A549 (cell line): ENCODE measurements around the gene SRA1. TPM values are rescaled to one million over a fixed set of nuclear protein-coding genes. Genes with fewer than 3 reads are reported as not detected.

Source experiments
- ATAC-seq, 2 experiments: fragments of 200-7000 bp in 1 of 2; fragments of >200 bp in 1 of 2; cut with Nextera tagmentation in 1 of 2; cut with Tn5 transposase in 1 of 2; 3 replicates each; pipeline versions ENCODE4 v1.8.0 to v1.9.1; 2018 to 2020; ENCODE audit warnings: mild to moderate bottlenecking in 1 of 2, moderate library complexity in 1 of 2
- CTCF ChIA-PET: fragments of 300-600 bp; sonication (Branson Sonifier 250); formaldehyde crosslinking; extraction: SDS; loops from one replicate; lab custom pipeline; 2021; ENCODE audit warnings: antibody characterized with exemption, inconsistent platforms; lab: Yijun Ruan, JAX
- POLR2A ChIA-PET: fragments of 350-600 bp; formaldehyde crosslinking; extraction: SDS; loops from one replicate; lab custom pipeline; 2021; ENCODE audit warnings: antibody characterized with exemption, inconsistent platforms; lab: Yijun Ruan, JAX
- DNase-seq, 2 experiments: peaks; one replicate each; pipeline versions ENCODE4 v3.0.0 to v3.0.0-alpha.2; 2011 to 2016; ENCODE audit warnings: low read depth in 1 of 2, low spot score in 1 of 2
- FAIRE-seq: peaks from 2 replicates; lab custom pipeline; 2011; peaks lifted over from hg19 to GRCh38; lab: Jason Lieb, UNC
- H3K27ac ChIP-seq, 2 experiments: fragments of >200 bp; sonication (Bioruptor Twin); formaldehyde crosslinking; 3 replicates each; pipeline ENCODE4 v1.5.1; 2016 to 2017
- H3K4me1 ChIP-seq: fragments of >200 bp; sonication (Bioruptor Twin); formaldehyde crosslinking; 3 replicates; pipeline ENCODE4 v1.6.1; 2016
- H3K4me2 ChIP-seq: fragments of >200 bp; sonication (Bioruptor Twin); formaldehyde crosslinking; 3 replicates; pipeline ENCODE4 v1.6.1; 2016
- H3K4me3 ChIP-seq: fragments of >200 bp; sonication (Bioruptor Twin); formaldehyde crosslinking; 3 replicates; pipeline ENCODE4 v1.5.1; 2016
- H3K9me3 ChIP-seq: fragments of >200 bp; sonication (Bioruptor Twin); formaldehyde crosslinking; 3 replicates; pipeline ENCODE4 v1.6.1; 2016
- CBX2 ChIP-seq: fragments of 200-600 bp; sonication (generic); IDR thresholded peaks from 2 replicates; pipeline ENCODE4 v1.6.1; 2016; ENCODE audit warnings: low read depth, mild to moderate bottlenecking, borderline replicate concordance
- CEBPB ChIP-seq, 2 experiments: fragments of >200 bp in 1 of 2; sonication (Bioruptor Twin) in 1 of 2; formaldehyde crosslinking in 1 of 2; IDR thresholded peaks; 2 replicates each; pipeline ENCODE4 v1.6.1; 2012 to 2016
- CHD4 ChIP-seq: fragments of 200-600 bp; sonication (generic); IDR thresholded peaks from 2 replicates; pipeline ENCODE4 v1.6.1; 2016; ENCODE audit warnings: antibody characterized with exemption, mild to moderate bottlenecking, borderline replicate concordance
- EHF ChIP-seq: fragments of 250-450 bp; sonication (Bioruptor Pico); IDR thresholded peaks from 2 replicates; pipeline ENCODE4 v1.5.0; 2020; ENCODE audit warnings: mild to moderate bottlenecking
- FOSL2 ChIP-seq, 2 experiments: fragments of 450-650 bp in 1 of 2; fragments of >200 bp in 1 of 2; sonication (Bioruptor Twin) in 1 of 2; formaldehyde crosslinking; IDR thresholded peaks; 2 replicates each; pipeline versions ENCODE4 v1.5.0 to v1.6.1; 2016 to 2020; ENCODE audit warnings: mild to moderate bottlenecking in 1 of 2, moderate library complexity in 1 of 2
- FOXS1 ChIP-seq: fragments of 250-450 bp; sonication (Bioruptor Pico); IDR thresholded peaks from 2 replicates; pipeline ENCODE4 v1.5.0; 2020; ENCODE audit warnings: mild to moderate bottlenecking, moderate library complexity
- HOXA7 ChIP-seq: fragments of 250-450 bp; sonication (Bioruptor Pico); IDR thresholded peaks from 2 replicates; pipeline ENCODE4 v1.5.0; 2020; ENCODE audit warnings: mild to moderate bottlenecking, moderate library complexity
- HOXB13 ChIP-seq: fragments of 250-450 bp; sonication (Bioruptor Pico); IDR thresholded peaks from 2 replicates; pipeline ENCODE4 v1.5.0; 2020; ENCODE audit warnings: low read depth, mild to moderate bottlenecking, moderate library complexity
- JUN ChIP-seq, 2 experiments: fragments of >200 bp; sonication (Bioruptor Twin); formaldehyde crosslinking; IDR thresholded peaks; 2 replicates in 1 of 2; 3 replicates in 1 of 2; pipeline ENCODE4 v1.6.1; 2016 to 2017
- JUNB ChIP-seq: fragments of >200 bp; sonication (Bioruptor Twin); formaldehyde crosslinking; IDR thresholded peaks from 2 replicates; pipeline ENCODE4 v1.6.1; 2016
- KDM1A ChIP-seq: fragments of 200-600 bp; sonication (generic); IDR thresholded peaks from 2 replicates; pipeline ENCODE4 v1.6.1; 2016; ENCODE audit warnings: low read depth, mild to moderate bottlenecking
- KDM5A ChIP-seq: fragments of 200-600 bp; sonication (generic); IDR thresholded peaks from 2 replicates; pipeline ENCODE4 v1.6.1; 2016; ENCODE audit warnings: antibody characterized with exemption, mild to moderate bottlenecking
- NFE2L2 ChIP-seq: fragments of 150-350 bp; conservative IDR thresholded peaks from 2 replicates; pipeline ENCODE4 v1.6.1; 2014; ENCODE audit warnings: low read length
- NR3C1 ChIP-seq: fragments of >200 bp; sonication (Bioruptor Twin); formaldehyde crosslinking; IDR thresholded peaks from 3 replicates; pipeline ENCODE4 v1.6.1; 2017
- PHF8 ChIP-seq: fragments of 200-600 bp; sonication (generic); IDR thresholded peaks from 2 replicates; pipeline ENCODE4 v1.6.1; 2016; ENCODE audit warnings: low read depth, mild to moderate bottlenecking, antibody characterized with exemption, moderate library complexity, borderline replicate concordance
- RCOR1 ChIP-seq: fragments of 150-350 bp; IDR thresholded peaks from 2 replicates; pipeline ENCODE4 v1.6.1; 2014; ENCODE audit warnings: antibody characterized with exemption, low read length, low read depth
- RNF2 ChIP-seq: fragments of 200-600 bp; sonication (generic); IDR thresholded peaks from 2 replicates; pipeline ENCODE4 v1.6.1; 2016; ENCODE audit warnings: low read depth, mild to moderate bottlenecking, antibody characterized with exemption, moderate library complexity, borderline replicate concordance
- ZC3H11A ChIP-seq: fragments of 450-650 bp; IDR thresholded peaks from 2 replicates; pipeline ENCODE4 v1.6.1; 2014; ENCODE audit warnings: antibody characterized with exemption, mild to moderate bottlenecking
- ZFP36 ChIP-seq: fragments of 450-650 bp; IDR thresholded peaks from 2 replicates; pipeline ENCODE4 v1.6.1; 2014; ENCODE audit warnings: borderline replicate concordance; ENCODE audit not compliant: partially characterized antibody
- WGBS: methylation state at CpG from one replicate; pipeline ENCODE4 v1.1.6; 2017; ENCODE audit errors: missing lambda C conversion rate; 5-methylcytosine and 5-hydroxymethylcytosine counted together
- polyA plus RNA-seq, 4 experiments: library from polyadenylated mRNA; depleted of rRNA in 3 of 4; stranded (reverse); fragments of >200 nt; fragmentation: RNase III in 1 of 4; extraction: RNeasy Plus Mini Kit Qiagen cat#74134 plus additional on column Dnase treatment in 1 of 4; gene quantifications; 2 replicates in 3 of 4; 3 replicates in 1 of 4; pipeline ENCODE4 v1.2.3, GENCODE V29; 2011 to 2017
- TF ChIP-seq, protein P1 (sequence below): fragments of 250-450 bp; sonication (Bioruptor Pico); IDR thresholded peaks from 2 replicates; pipeline ENCODE4 v1.5.0; 2020; ENCODE audit warnings: low read depth, mild to moderate bottlenecking, moderate library complexity
- TF ChIP-seq, protein P2 (sequence below): fragments of >200 bp; sonication (Bioruptor Twin); formaldehyde crosslinking; IDR thresholded peaks from 3 replicates; pipeline ENCODE4 v1.6.1; 2016
- TF ChIP-seq, protein P3 (sequence below): fragments of >200 bp; sonication (Bioruptor Twin); formaldehyde crosslinking; IDR thresholded peaks from 2 replicates; pipeline ENCODE4 v1.6.1; 2016
- TF ChIP-seq, protein P4 (sequence below): fragments of 450-650 bp; IDR thresholded peaks from 2 replicates; pipeline ENCODE4 v1.6.1; 2014; ENCODE audit warnings: antibody characterized with exemption
- TF ChIP-seq, protein P5 (sequence below): IDR thresholded peaks from 2 replicates; pipeline ENCODE4 v1.6.1; 2012
- TF ChIP-seq, protein P6 (sequence below): IDR thresholded peaks from 2 replicates; pipeline ENCODE4 v1.6.1; 2012; ENCODE audit warnings: low read depth, borderline replicate concordance

Gene SRA1
- polyA plus RNA-seq, 2 of the 4 experiments (the other 2 are of a cell fraction): 28.6 to 50.8 TPM

- Histone ChIP-seq H3K9me3 (no peaks in the 10 kb centered on the region), H3K4me3 (no peak overlapping the region), H3K4me1 (0 out of 3 replicates have a peak, but pooled peaks cover 4% of the 10 kb centered on the region), H3K27ac (no peak overlapping the region), H3K4me2 (no peak overlapping the region; the same call in 2 of the 3 replicates)
- FAIRE-seq (no peak), ATAC-seq (no peak), DNase-seq (no peak)
- CTCF ChIA-PET: no interaction called here
- TF ChIP-seq CEBPB (IDR thresholded peaks at IDR 0.05): peak in 1 of 2 experiments; percentile 69; a peak in 2 of 4 replicates
- no peak for TF ChIP-seq NFE2L2
- no peak for TF ChIP-seq EHF
- TF ChIP-seq, protein P1, sequence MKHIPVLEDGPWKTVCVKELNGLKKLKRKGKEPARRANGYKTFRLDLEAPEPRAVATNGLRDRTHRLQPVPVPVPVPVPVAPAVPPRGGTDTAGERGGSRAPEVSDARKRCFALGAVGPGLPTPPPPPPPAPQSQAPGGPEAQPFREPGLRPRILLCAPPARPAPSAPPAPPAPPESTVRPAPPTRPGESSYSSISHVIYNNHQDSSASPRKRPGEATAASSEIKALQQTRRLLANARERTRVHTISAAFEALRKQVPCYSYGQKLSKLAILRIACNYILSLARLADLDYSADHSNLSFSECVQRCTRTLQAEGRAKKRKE (CRISPR knock-in tag): no peak
- TF ChIP-seq PHF8: no peak
- TF ChIP-seq, protein P2, sequence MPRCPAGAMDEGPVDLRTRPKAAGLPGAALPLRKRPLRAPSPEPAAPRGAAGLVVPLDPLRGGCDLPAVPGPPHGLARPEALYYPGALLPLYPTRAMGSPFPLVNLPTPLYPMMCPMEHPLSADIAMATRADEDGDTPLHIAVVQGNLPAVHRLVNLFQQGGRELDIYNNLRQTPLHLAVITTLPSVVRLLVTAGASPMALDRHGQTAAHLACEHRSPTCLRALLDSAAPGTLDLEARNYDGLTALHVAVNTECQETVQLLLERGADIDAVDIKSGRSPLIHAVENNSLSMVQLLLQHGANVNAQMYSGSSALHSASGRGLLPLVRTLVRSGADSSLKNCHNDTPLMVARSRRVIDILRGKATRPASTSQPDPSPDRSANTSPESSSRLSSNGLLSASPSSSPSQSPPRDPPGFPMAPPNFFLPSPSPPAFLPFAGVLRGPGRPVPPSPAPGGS: no peak
- TF ChIP-seq, protein P3, sequence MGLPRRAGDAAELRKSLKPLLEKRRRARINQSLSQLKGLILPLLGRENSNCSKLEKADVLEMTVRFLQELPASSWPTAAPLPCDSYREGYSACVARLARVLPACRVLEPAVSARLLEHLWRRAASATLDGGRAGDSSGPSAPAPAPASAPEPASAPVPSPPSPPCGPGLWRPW: peak; percentile 31; the same call in 1 of the 2 replicates
- no peak for TF ChIP-seq FOSL2 (IDR thresholded peaks at IDR 0.05)
- no peak for TF ChIP-seq FOSL2 (CRISPR knock-in tag; IDR thresholded peaks at IDR 0.05)
- no peak for TF ChIP-seq FOXS1 (CRISPR knock-in tag)
- WGBS: 59% methylated on average over 2 of the region's 2 CpGs
- POLR2A ChIA-PET: no interaction called here
These were observed 49.8 kb upstream of the SRA1 start for GRCh38 chr5:140607031-140607430.

- CTCF ChIA-PET: no interaction called here
- no peak for DNase-seq
- no peak for ATAC-seq
- POLR2A ChIA-PET: no interaction called here
- no peak for TF ChIP-seq ZC3H11A
- no peak for TF ChIP-seq RNF2
- TF ChIP-seq, protein P2: no peak
- TF ChIP-seq JUN (IDR thresholded peaks at IDR 0.05): no peak
- TF ChIP-seq HOXA7 (CRISPR knock-in tag): no peak
- no peak for TF ChIP-seq RCOR1
- no peak for TF ChIP-seq FOSL2 (IDR thresholded peaks at IDR 0.05)
- TF ChIP-seq FOSL2 (CRISPR knock-in tag; IDR thresholded peaks at IDR 0.05): no peak
- no peak for TF ChIP-seq CHD4
- no peak for TF ChIP-seq HOXB13 (CRISPR knock-in tag)
- no peak for TF ChIP-seq KDM1A
- TF ChIP-seq CBX2: no peak
- TF ChIP-seq FOXS1 (CRISPR knock-in tag): no peak
- no peak for TF ChIP-seq KDM5A
- no peak for TF ChIP-seq NR3C1
- TF ChIP-seq, protein P4, sequence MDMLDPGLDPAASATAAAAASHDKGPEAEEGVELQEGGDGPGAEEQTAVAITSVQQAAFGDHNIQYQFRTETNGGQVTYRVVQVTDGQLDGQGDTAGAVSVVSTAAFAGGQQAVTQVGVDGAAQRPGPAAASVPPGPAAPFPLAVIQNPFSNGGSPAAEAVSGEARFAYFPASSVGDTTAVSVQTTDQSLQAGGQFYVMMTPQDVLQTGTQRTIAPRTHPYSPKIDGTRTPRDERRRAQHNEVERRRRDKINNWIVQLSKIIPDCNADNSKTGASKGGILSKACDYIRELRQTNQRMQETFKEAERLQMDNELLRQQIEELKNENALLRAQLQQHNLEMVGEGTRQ: no peak
- TF ChIP-seq, protein P5, sequence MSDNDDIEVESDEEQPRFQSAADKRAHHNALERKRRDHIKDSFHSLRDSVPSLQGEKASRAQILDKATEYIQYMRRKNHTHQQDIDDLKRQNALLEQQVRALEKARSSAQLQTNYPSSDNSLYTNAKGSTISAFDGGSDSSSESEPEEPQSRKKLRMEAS: no peak
- no peak for TF ChIP-seq ZFP36
- TF ChIP-seq, protein P6, sequence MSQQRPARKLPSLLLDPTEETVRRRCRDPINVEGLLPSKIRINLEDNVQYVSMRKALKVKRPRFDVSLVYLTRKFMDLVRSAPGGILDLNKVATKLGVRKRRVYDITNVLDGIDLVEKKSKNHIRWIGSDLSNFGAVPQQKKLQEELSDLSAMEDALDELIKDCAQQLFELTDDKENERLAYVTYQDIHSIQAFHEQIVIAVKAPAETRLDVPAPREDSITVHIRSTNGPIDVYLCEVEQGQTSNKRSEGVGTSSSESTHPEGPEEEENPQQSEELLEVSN: no peak
- no peak for TF ChIP-seq JUNB
- H3K4me2 ChIP-seq: no peak overlapping the region
- H3K27ac ChIP-seq: no peak overlapping the region
- no peaks in the 10 kb centered on the region for H3K9me3 ChIP-seq
- WGBS: 64% methylated on average over 3 of the region's 3 CpGs
- no peak for FAIRE-seq
- 0 out of 3 replicates have a peak, but pooled peaks cover 4% of the 10 kb centered on the region for H3K4me1 ChIP-seq
- H3K4me3 ChIP-seq: no peak overlapping the region
These were observed 48.6 kb upstream of the SRA1 start for GRCh38 chr5:140605879-140606278.
